NT2/D1 (cell line): ENCODE results near the gene CPD.

ENCODE experiments used
- YY1 ChIP-seq: IDR thresholded peaks from 2 replicates; pipeline ENCODE4 v1.6.1; 2011; ENCODE audit not compliant: insufficient read length, insufficient read depth
- ZNF274 ChIP-seq: IDR thresholded peaks from 2 replicates; pipeline ENCODE4 v1.6.1; 2011; ENCODE audit warnings: mild to moderate bottlenecking, low read depth, low read length

GRCh38 chr17:30378241-30378824 is 394 bp upstream of the CPD start:
- TF ChIP-seq ZNF274 = no peak
- TF ChIP-seq YY1 = no peak
